Measurements from ENCODE around the gene TPM1. TPM values are rescaled to one million over a fixed set of nuclear protein-coding genes. Genes with fewer than 3 reads are reported as not detected.
A peak's percentile ranks its signal among the peaks of the same experiment; 100 is the strongest.

Gene TPM1
- total RNA-seq, 4 donors from 2014 or later = 656 to 1,383 (median 909) TPM

GRCh38 chr15:63054985-63055384, 12.4 kb downstream of the TPM1 start:
- in situ Hi-C loops (cut with MboI; ENCODE audit: low sequenced_read_pairs in 4 of 4) = loop anchor here in 2 of 4 donors (5.0 kb wide), 2 partner anchors 32 to 37 kb away; no protein-coding TSS in a partner anchor
- peaks cover 0 to 29% of the 10 kb centered on the region in 2 donors for H3K36me3 ChIP-seq
- TF ChIP-seq CTCF (IDR thresholded peaks at IDR 0.05 in 4 of 5, conservative IDR thresholded peaks at IDR 0.05 in 1 of 5) = no peak
- no peak for TF ChIP-seq POLR2A (IDR thresholded peaks at IDR 0.05)
- no peaks in the 10 kb centered on the region for H3K9me3 ChIP-seq
- H3K4me3 ChIP-seq = no peak overlapping the region
- no peak for ATAC-seq
- peak overlapping the region; percentile 86 to 96 (median 91) for H3K27ac ChIP-seq
- no peak for DNase-seq
- H3K27me3 ChIP-seq = no peaks in the 10 kb centered on the region
- intact Hi-C loops (cut with DNase I; ENCODE audit: low total_unique reads) = no loop called here
- H3K4me1 ChIP-seq = peaks cover 46 to 58% of the 10 kb centered on the region in 2 donors

- DNase-seq = peak in 1 of 2 donors; percentile 55
- Histone ChIP-seq H3K27ac (peak overlapping the region; percentile 44 to 96 (median 90)), H3K4me1 (peaks cover 33 to 46% of the 10 kb centered on the region in 2 donors), H3K4me3 (no peak overlapping the region), H3K27me3 (no peaks in the 10 kb centered on the region), H3K36me3 (peaks cover 0 to 47% of the 10 kb centered on the region in 2 donors), H3K9me3 (no peaks in the 10 kb centered on the region)
- no peak for TF ChIP-seq POLR2A (IDR thresholded peaks at IDR 0.05)
- no peak for TF ChIP-seq CTCF (IDR thresholded peaks at IDR 0.05 in 4 of 5, conservative IDR thresholded peaks at IDR 0.05 in 1 of 5)
- ATAC-seq = peak in 1 of 2 donors; percentile 48
- in situ Hi-C loops (cut with MboI; ENCODE audit: low sequenced_read_pairs in 4 of 4) = loop anchor here in 1 of 4 donors (5.0 kb wide), 1 partner anchor 35 kb away; no protein-coding TSS in a partner anchor
- intact Hi-C loops (cut with DNase I; ENCODE audit: low total_unique reads) = no loop called here
These were observed 14.3 kb downstream of the TPM1 start for GRCh38 chr15:63056829-63057228.

- intact Hi-C loops (cut with DNase I; ENCODE audit: low total_unique reads) (no loop called here), in situ Hi-C loops (cut with MboI; ENCODE audit: low sequenced_read_pairs in 4 of 4) (loop anchor here in 1 of 4 donors (5.0 kb wide), 1 partner anchor 35 kb away; no protein-coding TSS in a partner anchor)
- Histone ChIP-seq H3K4me1 (peaks cover 27 to 42% of the 10 kb centered on the region in 2 donors), H3K4me3 (no peak overlapping the region), H3K27ac (peak overlapping the region in 3 of 4 donors; percentile 44 to 96 (median 94)), H3K27me3 (no peaks in the 10 kb centered on the region), H3K9me3 (no peaks in the 10 kb centered on the region), H3K36me3 (peaks cover 0 to 56% of the 10 kb centered on the region in 2 donors)
- TF ChIP-seq POLR2A (IDR thresholded peaks at IDR 0.05) (no peak), CTCF (IDR thresholded peaks at IDR 0.05 in 4 of 5, conservative IDR thresholded peaks at IDR 0.05 in 1 of 5) (no peak)
- ATAC-seq = no peak
- DNase-seq = no peak
These were observed 15.2 kb downstream of the TPM1 start for GRCh38 chr15:63057468-63058345.

GRCh38 chr15:63059075-63059474, 16.5 kb downstream of the TPM1 start:
- no peaks in the 10 kb centered on the region for H3K9me3 ChIP-seq
- peaks cover 0 to 70% of the 10 kb centered on the region in 2 donors for H3K36me3 ChIP-seq
- ATAC-seq (no peak), DNase-seq (no peak)
- H3K4me3 ChIP-seq = no peak overlapping the region
- H3K4me1 ChIP-seq = peaks cover 19 to 41% of the 10 kb centered on the region in 2 donors
- H3K27me3 ChIP-seq = no peaks in the 10 kb centered on the region
- peak overlapping the region in 3 of 4 donors; percentile 28 to 94 (median 39) for H3K27ac ChIP-seq
- intact Hi-C loops (cut with DNase I; ENCODE audit: low total_unique reads) (no loop called here), in situ Hi-C loops (cut with MboI; ENCODE audit: low sequenced_read_pairs in 4 of 4) (loop anchor here in 1 of 4 donors (5.0 kb wide), 1 partner anchor 33 kb away; no protein-coding TSS in a partner anchor)
- TF ChIP-seq POLR2A (IDR thresholded peaks at IDR 0.05) (no peak), CTCF (IDR thresholded peaks at IDR 0.05 in 4 of 5, conservative IDR thresholded peaks at IDR 0.05 in 1 of 5) (no peak)

Data from gastrocnemius medialis (tissue), 4 donors.